ENCODE measurements around the gene F5. TPM values are rescaled to one million over a fixed set of nuclear protein-coding genes. Genes with fewer than 3 reads are reported as not detected.

The F5 gene
- total and polyA plus RNA-seq, 2 experiments from 2014 or later, result 0.01 TPM; not detected in 1

GRCh38 chr1:169588112-169588511, 1.8 kb upstream of the F5 start:
- DNase-seq (ENCODE audit: low read depth in 1 of 2, low spot score in 1 of 2), result no peak
- Histone ChIP-seq H3K36me3 (no peaks in the 10 kb centered on the region), H3K4me1 (ENCODE audit: low read depth) (no peaks in the 10 kb centered on the region), H3K27ac (no peak overlapping the region), H3K27me3 (peaks cover 54% of the 10 kb centered on the region), H3K9me3 (ENCODE audit: low read depth) (no peaks in the 10 kb centered on the region), H3K4me3 (no peak overlapping the region)
- TF ChIP-seq CTCF (IDR thresholded peaks at IDR 0.05; ENCODE audit: low read depth, low read length), result no peak

- Histone ChIP-seq H3K36me3 (no peaks in the 10 kb centered on the region), H3K27me3 (peaks cover 49% of the 10 kb centered on the region), H3K9me3 (ENCODE audit: low read depth) (no peaks in the 10 kb centered on the region), H3K4me1 (ENCODE audit: low read depth) (no peaks in the 10 kb centered on the region), H3K4me3 (no peak overlapping the region), H3K27ac (no peak overlapping the region)
- DNase-seq (ENCODE audit: low read depth in 1 of 2, low spot score in 1 of 2), result no peak
- TF ChIP-seq CTCF (IDR thresholded peaks at IDR 0.05; ENCODE audit: low read depth, low read length), result no peak
Measured at GRCh38 chr1:169586067-169586394, 250 bp downstream of the F5 start.

- H3K27me3 ChIP-seq, result peaks cover 41% of the 10 kb centered on the region
- H3K27ac ChIP-seq, result no peak overlapping the region
- no peak for TF ChIP-seq CTCF (IDR thresholded peaks at IDR 0.05; ENCODE audit: low read depth, low read length)
- no peak for DNase-seq (ENCODE audit: low read depth in 1 of 2, low spot score in 1 of 2)
- H3K36me3 ChIP-seq, result no peaks in the 10 kb centered on the region
- H3K9me3 ChIP-seq (ENCODE audit: low read depth), result no peaks in the 10 kb centered on the region
- H3K4me1 ChIP-seq (ENCODE audit: low read depth), result no peaks in the 10 kb centered on the region
- no peak overlapping the region for H3K4me3 ChIP-seq
Measured at GRCh38 chr1:169585181-169585580, 1.1 kb downstream of the F5 start.

GRCh38 chr1:169584483-169585144, 1.7 kb downstream of the F5 start:
- H3K4me1 ChIP-seq (ENCODE audit: low read depth), result no peaks in the 10 kb centered on the region
- TF ChIP-seq CTCF (IDR thresholded peaks at IDR 0.05; ENCODE audit: low read depth, low read length), result no peak
- no peak for DNase-seq (ENCODE audit: low read depth in 1 of 2, low spot score in 1 of 2)
- H3K27ac ChIP-seq, result no peak overlapping the region
- H3K36me3 ChIP-seq, result no peaks in the 10 kb centered on the region
- H3K4me3 ChIP-seq, result no peak overlapping the region
- H3K27me3 ChIP-seq, result peaks cover 39% of the 10 kb centered on the region
- no peaks in the 10 kb centered on the region for H3K9me3 ChIP-seq (ENCODE audit: low read depth)

- Histone ChIP-seq H3K4me3 (no peak overlapping the region), H3K36me3 (no peaks in the 10 kb centered on the region), H3K27ac (no peak overlapping the region), H3K4me1 (ENCODE audit: low read depth) (no peaks in the 10 kb centered on the region), H3K9me3 (ENCODE audit: low read depth) (no peaks in the 10 kb centered on the region), H3K27me3 (peaks cover 9% of the 10 kb centered on the region)
- no peak for TF ChIP-seq CTCF (IDR thresholded peaks at IDR 0.05; ENCODE audit: low read depth, low read length)
- DNase-seq (ENCODE audit: low read depth in 1 of 2, low spot score in 1 of 2), result no peak
Measured at GRCh38 chr1:169577981-169578738, 8.1 kb downstream of the F5 start.
